Stimulated activated CD4-positive, alpha-beta T cell treated with anti-CD3 and anti-CD28 coated beads, Interleukin-2, amount 100 ng/mL, for 48 hours (primary cell): ENCODE measurements around the gene STK16.
A peak's percentile ranks its signal among the peaks of the same experiment; 100 is the strongest.

Experiments
- DNase-seq, 2 donors: peaks; one replicate each; pipeline ENCODE4 v3.0.0-alpha.2; 2020

The STK16 gene

GRCh38 chr2:219214786-219215185 is 30.5 kb upstream of the STK16 start:
- no peak for DNase-seq

GRCh38 chr2:219215871-219216534 is 29.3 kb upstream of the STK16 start:
- no peak for DNase-seq

- no peak for DNase-seq
These were observed 28.8 kb upstream of the STK16 start for GRCh38 chr2:219216535-219216915.

- peak; percentile 27 to 30 for DNase-seq
These were observed 27.0 kb upstream of the STK16 start for GRCh38 chr2:219218217-219218731.

- DNase-seq, result peak; percentile 78 to 86
These were observed 26.3 kb upstream of the STK16 start, which contains the start of gene ABCB6 for GRCh38 chr2:219218732-219219701. Gene ABCB6 (minus strand): TSS chr2:219218958. CDS start chr2:219218673, 285 bp downstream.

GRCh38 chr2:219219784-219220532 is 25.3 kb upstream of the STK16 start:
- DNase-seq, result no peak

GRCh38 chr2:219220652-219221402 is 24.5 kb upstream of the STK16 start:
- no peak for DNase-seq

GRCh38 chr2:219221957-219222518 is 23.2 kb upstream of the STK16 start:
- no peak for DNase-seq

GRCh38 chr2:219223831-219224610 is 21.3 kb upstream of the STK16 start:
- DNase-seq, result no peak

GRCh38 chr2:219225350-219225749 is 19.9 kb upstream of the STK16 start:
- DNase-seq, result no peak

- no peak for DNase-seq
These were observed 17.0 kb upstream of the STK16 start for GRCh38 chr2:219228041-219228910.

GRCh38 chr2:219228911-219229304 is 16.4 kb upstream of the STK16 start:
- no peak for DNase-seq

GRCh38 chr2:219229305-219230058 is 15.8 kb upstream of the STK16 start, which contains the start of the genes ANKZF1 and ATG9A:
Gene ANKZF1 (plus strand): TSS chr2:219229806. CDS start chr2:219230258, 452 bp downstream.
Gene ATG9A (minus strand): TSS chr2:219229636. CDS start chr2:219228024, 1,612 bp downstream.
- DNase-seq, result peak; percentile 93 to 96

GRCh38 chr2:219230059-219230540 is 15.2 kb upstream of the STK16 start:
- DNase-seq, result peak; percentile 51 to 54

- DNase-seq, result no peak
These were observed 10.9 kb upstream of the STK16 start for GRCh38 chr2:219234331-219234730.

- no peak for DNase-seq
These were observed 2.0 kb upstream of the STK16 start for GRCh38 chr2:219243291-219243761.

GRCh38 chr2:219244789-219245147 is 511 bp upstream of the STK16 start:
- no peak for DNase-seq

- no peak for DNase-seq
These were observed 586 bp downstream of the STK16 start for GRCh38 chr2:219245899-219246230.

GRCh38 chr2:219246559-219246958 is 1.3 kb downstream of the STK16 start:
- DNase-seq, result no peak
